KMS-11 (cell line): ENCODE results near the gene RFX7.

Source experiments
- H2AFZ ChIP-seq: fragments of 200-600 bp; sonication (generic); 2 replicates; pipeline ENCODE4 v1.6.1; 2016; ENCODE audit warnings: antibody characterized with exemption, mixed run types, low read depth
- H3K27ac ChIP-seq: fragments of 200-600 bp; sonication (generic); 2 replicates; pipeline ENCODE4 v1.6.1; 2016; ENCODE audit warnings: mild to moderate bottlenecking, mixed run types
- H3K27me3 ChIP-seq: fragments of 200-600 bp; sonication (generic); 2 replicates; pipeline ENCODE4 v1.6.1; 2017; ENCODE audit warnings: mild to moderate bottlenecking, low read depth, mixed run types, moderate library complexity; ENCODE audit not compliant: insufficient read depth
- H3K36me3 ChIP-seq: fragments of 200-600 bp; sonication (generic); 2 replicates; pipeline ENCODE4 v1.6.1; 2017; ENCODE audit warnings: mild to moderate bottlenecking, mixed run types; ENCODE audit not compliant: insufficient read depth
- H3K4me1 ChIP-seq: fragments of 200-600 bp; sonication (generic); 2 replicates; pipeline ENCODE4 v1.6.1; 2016; ENCODE audit warnings: mild to moderate bottlenecking, low read depth, mixed run types; ENCODE audit not compliant: poor library complexity, severe bottlenecking
- H3K4me2 ChIP-seq: fragments of 200-600 bp; sonication (generic); 2 replicates; pipeline ENCODE4 v1.7.0; 2016; ENCODE audit warnings: mild to moderate bottlenecking, mixed run types
- H3K4me3 ChIP-seq: fragments of 200-600 bp; sonication (generic); IDR thresholded peaks from 2 replicates; pipeline ENCODE4 v1.6.1; 2017; ENCODE audit warnings: low read depth, low read length, mixed read lengths; ENCODE audit not compliant: insufficient read depth
- H3K79me2 ChIP-seq: fragments of 200-600 bp; sonication (generic); 2 replicates; pipeline ENCODE4 v1.6.1; 2016; ENCODE audit warnings: low read depth, mixed run types; ENCODE audit not compliant: insufficient read depth
- H3K9ac ChIP-seq: fragments of 200-600 bp; sonication (generic); 2 replicates; pipeline ENCODE4 v1.6.1; 2016; ENCODE audit warnings: mild to moderate bottlenecking, mixed run types
- H4K20me1 ChIP-seq: fragments of 200-600 bp; sonication (generic); 2 replicates; pipeline ENCODE4 v1.6.1; 2016; ENCODE audit warnings: mild to moderate bottlenecking, mixed run types; ENCODE audit not compliant: insufficient read depth
- TF ChIP-seq, protein P1 (sequence below): fragments of 200-600 bp; sonication (generic); conservative IDR thresholded peaks from 2 replicates; pipeline ENCODE4 v1.6.1; 2017; ENCODE audit warnings: low read depth, mild to moderate bottlenecking, antibody characterized with exemption, low read length, moderate library complexity, mixed read lengths

RFX7 gene

GRCh38 chr15:56249092-56249491, 5.4 kb upstream of the RFX7 start:
- Histone ChIP-seq H4K20me1 (no peaks in the 10 kb centered on the region), H3K4me3 (no peak overlapping the region), H3K4me1 (peaks cover 19% of the 10 kb centered on the region), H3K9ac (no peak overlapping the region), H3K27me3 (no peaks in the 10 kb centered on the region), H3K36me3 (no peaks in the 10 kb centered on the region), H3K27ac (no peak overlapping the region), H2AFZ (no peak overlapping the region), H3K4me2 (no peak overlapping the region), H3K79me2 (no peaks in the 10 kb centered on the region)
- TF ChIP-seq, protein P1, sequence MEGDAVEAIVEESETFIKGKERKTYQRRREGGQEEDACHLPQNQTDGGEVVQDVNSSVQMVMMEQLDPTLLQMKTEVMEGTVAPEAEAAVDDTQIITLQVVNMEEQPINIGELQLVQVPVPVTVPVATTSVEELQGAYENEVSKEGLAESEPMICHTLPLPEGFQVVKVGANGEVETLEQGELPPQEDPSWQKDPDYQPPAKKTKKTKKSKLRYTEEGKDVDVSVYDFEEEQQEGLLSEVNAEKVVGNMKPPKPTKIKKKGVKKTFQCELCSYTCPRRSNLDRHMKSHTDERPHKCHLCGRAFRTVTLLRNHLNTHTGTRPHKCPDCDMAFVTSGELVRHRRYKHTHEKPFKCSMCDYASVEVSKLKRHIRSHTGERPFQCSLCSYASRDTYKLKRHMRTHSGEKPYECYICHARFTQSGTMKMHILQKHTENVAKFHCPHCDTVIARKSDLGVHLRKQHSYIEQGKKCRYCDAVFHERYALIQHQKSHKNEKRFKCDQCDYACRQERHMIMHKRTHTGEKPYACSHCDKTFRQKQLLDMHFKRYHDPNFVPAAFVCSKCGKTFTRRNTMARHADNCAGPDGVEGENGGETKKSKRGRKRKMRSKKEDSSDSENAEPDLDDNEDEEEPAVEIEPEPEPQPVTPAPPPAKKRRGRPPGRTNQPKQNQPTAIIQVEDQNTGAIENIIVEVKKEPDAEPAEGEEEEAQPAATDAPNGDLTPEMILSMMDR: peak; percentile 50

DNA sequence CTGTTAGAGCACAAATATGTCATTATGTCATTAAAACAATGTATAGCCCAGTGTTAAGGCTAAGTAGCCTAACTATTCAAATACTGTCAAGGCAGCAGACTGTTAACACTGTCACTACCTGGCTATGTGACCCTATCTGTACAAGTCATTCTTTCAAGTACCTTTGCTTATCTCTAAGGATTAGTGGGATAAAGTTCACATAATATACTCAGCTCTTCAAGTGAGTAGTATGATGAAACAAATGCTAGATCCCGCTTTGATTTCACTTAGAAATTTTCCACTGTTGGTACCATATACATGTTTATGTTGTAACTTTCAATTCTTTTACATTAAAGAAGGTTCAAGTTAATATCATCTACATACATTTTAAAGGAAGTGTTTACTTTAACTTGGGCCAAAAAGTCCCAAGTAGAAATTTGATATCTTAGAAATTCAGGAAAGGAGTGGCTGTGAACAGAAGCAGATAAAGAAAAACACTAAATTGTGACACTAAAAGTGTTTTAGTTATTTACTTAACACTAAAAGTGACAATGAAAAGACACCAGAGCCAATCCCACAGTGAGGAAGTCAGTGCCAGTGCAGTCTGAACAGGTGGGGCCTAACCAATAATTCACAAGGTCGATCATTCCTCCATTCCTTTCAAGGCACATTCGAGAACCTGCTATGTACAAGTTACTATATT, 4.8 kb upstream of the RFX7 start:
- Histone ChIP-seq H3K4me1 (peaks cover 20% of the 10 kb centered on the region), H2AFZ (no peak overlapping the region), H4K20me1 (no peaks in the 10 kb centered on the region), H3K79me2 (no peaks in the 10 kb centered on the region), H3K9ac (no peak overlapping the region), H3K36me3 (no peaks in the 10 kb centered on the region), H3K27ac (no peak overlapping the region), H3K4me2 (no peak overlapping the region), H3K27me3 (no peaks in the 10 kb centered on the region), H3K4me3 (no peak overlapping the region)
- TF ChIP-seq, protein P1: no peak

DNA sequence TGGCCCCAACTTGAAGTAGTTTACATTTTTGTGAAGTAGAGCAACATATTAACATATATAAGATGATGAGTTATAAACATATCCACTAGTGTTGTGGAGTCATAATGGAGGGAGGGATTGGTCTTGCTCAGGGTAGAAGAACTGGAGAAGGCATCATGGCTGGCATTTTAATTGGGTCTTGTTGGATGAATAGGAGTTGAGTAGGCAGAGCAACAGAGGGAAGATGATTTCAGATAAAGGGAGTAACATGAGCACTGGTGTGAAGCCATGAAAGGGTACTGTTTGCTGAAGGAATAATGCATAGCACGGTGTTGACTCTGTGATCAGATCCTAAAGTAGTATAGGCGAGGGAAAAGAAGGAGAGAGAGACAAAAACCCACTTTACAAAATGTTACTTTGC, 3.6 kb upstream of the RFX7 start:
- Histone ChIP-seq H2AFZ (no peak overlapping the region), H3K27me3 (no peaks in the 10 kb centered on the region), H3K4me2 (no peak overlapping the region), H3K4me1 (peaks cover 22% of the 10 kb centered on the region), H4K20me1 (no peaks in the 10 kb centered on the region), H3K36me3 (no peaks in the 10 kb centered on the region), H3K9ac (no peak overlapping the region), H3K4me3 (no peak overlapping the region), H3K79me2 (peaks cover 6% of the 10 kb centered on the region), H3K27ac (no peak overlapping the region)
- TF ChIP-seq, protein P1: no peak

DNA sequence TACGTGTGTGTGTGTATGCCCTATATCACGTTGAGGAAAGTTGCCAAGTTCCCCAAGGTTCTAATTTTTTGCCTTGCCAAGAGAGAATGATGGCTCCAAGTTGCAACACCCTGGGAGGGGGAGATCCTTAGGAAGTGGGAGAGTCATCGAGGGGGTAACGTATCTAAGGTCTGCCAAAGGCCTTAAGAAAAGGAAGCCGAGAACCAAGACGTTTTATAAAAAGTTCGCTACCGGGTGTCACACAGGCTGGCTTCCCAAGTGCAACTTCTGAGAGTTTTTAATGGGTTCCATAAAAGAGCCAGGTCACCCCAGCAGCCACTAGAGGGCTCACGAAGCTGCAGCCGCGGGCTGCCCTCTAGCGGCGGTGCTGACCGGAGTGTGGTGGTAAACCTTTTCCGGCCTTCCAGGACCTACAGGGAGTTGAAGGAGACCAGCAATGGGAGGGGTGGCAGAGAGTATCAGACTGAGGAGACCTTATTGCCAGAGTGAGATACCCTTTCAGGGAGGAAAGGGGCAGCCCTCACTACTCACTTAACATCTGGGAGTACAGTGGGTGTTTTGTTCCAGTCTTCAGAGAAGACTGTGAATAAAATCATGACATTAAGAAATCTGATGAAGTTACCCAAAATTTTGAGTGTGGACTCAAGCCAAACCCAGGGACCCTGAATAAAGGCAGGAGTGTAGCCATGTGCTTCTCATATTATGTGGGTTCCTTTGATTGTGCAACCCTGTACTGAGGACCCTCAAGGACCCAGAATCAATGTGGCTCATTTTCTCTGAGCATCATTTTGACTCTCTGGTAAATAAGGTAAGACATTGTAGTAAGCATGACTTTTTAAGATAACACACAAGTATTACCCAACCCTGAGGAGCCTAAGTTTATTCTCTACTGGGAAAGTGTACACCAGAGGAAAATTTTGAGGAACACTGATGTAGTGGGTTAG, 2.5 kb upstream of the RFX7 start:
- H4K20me1 ChIP-seq: no peaks in the 10 kb centered on the region
- H3K4me1 ChIP-seq: peaks cover 34% of the 10 kb centered on the region
- no peaks in the 10 kb centered on the region for H3K36me3 ChIP-seq
- TF ChIP-seq, protein P1: peak; percentile 98
- peak overlapping the region; percentile 49 for H3K27ac ChIP-seq
- no peaks in the 10 kb centered on the region for H3K27me3 ChIP-seq
- H2AFZ ChIP-seq: peak overlapping the region; percentile 95
- peak overlapping the region; percentile 86 for H3K4me2 ChIP-seq
- H3K9ac ChIP-seq: peak overlapping the region; percentile 35; the same call in 1 of the 2 replicates
- no peak overlapping the region for H3K4me3 ChIP-seq
- peaks cover 18% of the 10 kb centered on the region for H3K79me2 ChIP-seq
